Suprapubic skin (tissue), 4 donors: ENCODE results near the gene EAF2.

ENCODE experiments used
- CTCF ChIP-seq, 2 donors: fragments of 200-600 bp in 1 of 2; fragments of 450-650 bp in 1 of 2; sonication (generic) in 1 of 2; IDR thresholded peaks; one replicate each; pipeline ENCODE4 v1.5.1; 2016 to 2019; ENCODE audit warnings: antibody characterized with exemption in 2 of 2, mild to moderate bottlenecking in 1 of 2, moderate library complexity in 1 of 2
- EP300 ChIP-seq: sonication (generic); formaldehyde crosslinking; IDR thresholded peaks from one replicate; pipeline ENCODE4 v1.6.1; 2017; ENCODE audit warnings: antibody characterized with exemption
- POLR2A ChIP-seq, 2 donors: fragments of 450-650 bp; IDR thresholded peaks; one replicate each; pipeline ENCODE4 v1.6.1; 2017; ENCODE audit warnings: antibody characterized with exemption in 2 of 2, mild to moderate bottlenecking in 2 of 2, moderate library complexity in 2 of 2
- POLR2AphosphoS5 ChIP-seq, 3 donors: sonication (generic); formaldehyde crosslinking; IDR thresholded peaks; one replicate each; pipeline ENCODE4 v1.6.1; 2017; ENCODE audit warnings: antibody characterized with exemption in 3 of 3

- no peak for TF ChIP-seq CTCF (IDR thresholded peaks at IDR 0.05)
- no peak for TF ChIP-seq POLR2A (IDR thresholded peaks at IDR 0.05)
- no peak for TF ChIP-seq POLR2AphosphoS5 (IDR thresholded peaks at IDR 0.05)
- no peak for TF ChIP-seq EP300
Measured at GRCh38 chr3:121914081-121914998, 79.3 kb downstream of the EAF2 start.
